A375 (cell line): ENCODE data around the gene ATP5PB. TPM values are rescaled to one million over a fixed set of nuclear protein-coding genes. Genes with fewer than 3 reads are reported as not detected.

ENCODE experiments used
- small RNA-seq: library from RNA; depleted of rRNA; stranded (forward); fragments of <200 nt; gene quantifications from one replicate; pipeline ENCODE3, GENCODE V24; 2014
- total RNA-seq: library from RNA; depleted of rRNA; stranded (reverse); fragments of >200 nt; shearing (Covaris generic); gene quantifications from 2 replicates; pipeline ENCODE4 v1.2.3, GENCODE V29; 2014; rRNA removed

Gene ATP5PB
- total RNA-seq: 361 and 417 TPM in 2 replicates

GRCh38 chr1:111448918-111449702 lies at the start of gene ATP5PB, which contains the start of gene WDR77:
ATP5PB (plus strand) TSS chr1:111449464; CDS start chr1:111449542, 78 bp downstream.
WDR77 (minus strand) TSS chr1:111449256; CDS start chr1:111449169, 87 bp downstream.

GRCh38 chr1:111503585-111504060 lies 54.4 kb downstream of the ATP5PB start, which contains the start of the genes ADORA3 and TMIGD3:
ADORA3 (minus strand) TSS chr1:111503633; CDS start chr1:111503354, 279 bp downstream.
TMIGD3 (minus strand) TSS chr1:111503633; CDS start chr1:111503354, 279 bp downstream.

Small RNAs within 50 kb of the gene (small RNA-seq; reads per million reads assigned to genes)
- not detected for gene RF00019
- gene RNU6-792P: not detected

Other genes with a start within 250 kb of the ATP5PB start
- gene DENND2D, start 248.8 kb upstream of the ATP5PB start, total RNA-seq: not detected in 2 replicates
- gene CHI3L2, start 221.8 kb upstream of the ATP5PB start, total RNA-seq: 0.34 and 0.38 TPM in 2 replicates
- not detected in 2 replicates for gene CHIA, start 158.6 kb upstream of the ATP5PB start, total RNA-seq
- gene OVGP1, start 21.7 kb upstream of the ATP5PB start, total RNA-seq: 0.60 and 1.2 TPM in 2 replicates
- 31.3 and 33.4 TPM in 2 replicates for gene WDR77, start 208 bp upstream of the ATP5PB start, total RNA-seq
- not detected in 2 replicates for gene C1orf162, start 24.5 kb downstream of the ATP5PB start, total RNA-seq
- not detected in 2 replicates for gene ADORA3, start 54.2 kb downstream of the ATP5PB start, total RNA-seq
- gene TMIGD3, start 54.2 kb downstream of the ATP5PB start, total RNA-seq: not detected in 2 replicates
- 12.1 and 18.7 TPM in 2 replicates for gene RAP1A, start 170.3 kb downstream of the ATP5PB start, total RNA-seq